Measurements from ENCODE around the gene PRPF19. TPM values are rescaled to one million over a fixed set of nuclear protein-coding genes. Genes with fewer than 3 reads are reported as not detected.
A peak's percentile ranks its signal among the peaks of the same experiment; 100 is the strongest.

The PRPF19 gene
- total RNA-seq, 1 experiment from 2014 or later: 97.3 TPM

DNA sequence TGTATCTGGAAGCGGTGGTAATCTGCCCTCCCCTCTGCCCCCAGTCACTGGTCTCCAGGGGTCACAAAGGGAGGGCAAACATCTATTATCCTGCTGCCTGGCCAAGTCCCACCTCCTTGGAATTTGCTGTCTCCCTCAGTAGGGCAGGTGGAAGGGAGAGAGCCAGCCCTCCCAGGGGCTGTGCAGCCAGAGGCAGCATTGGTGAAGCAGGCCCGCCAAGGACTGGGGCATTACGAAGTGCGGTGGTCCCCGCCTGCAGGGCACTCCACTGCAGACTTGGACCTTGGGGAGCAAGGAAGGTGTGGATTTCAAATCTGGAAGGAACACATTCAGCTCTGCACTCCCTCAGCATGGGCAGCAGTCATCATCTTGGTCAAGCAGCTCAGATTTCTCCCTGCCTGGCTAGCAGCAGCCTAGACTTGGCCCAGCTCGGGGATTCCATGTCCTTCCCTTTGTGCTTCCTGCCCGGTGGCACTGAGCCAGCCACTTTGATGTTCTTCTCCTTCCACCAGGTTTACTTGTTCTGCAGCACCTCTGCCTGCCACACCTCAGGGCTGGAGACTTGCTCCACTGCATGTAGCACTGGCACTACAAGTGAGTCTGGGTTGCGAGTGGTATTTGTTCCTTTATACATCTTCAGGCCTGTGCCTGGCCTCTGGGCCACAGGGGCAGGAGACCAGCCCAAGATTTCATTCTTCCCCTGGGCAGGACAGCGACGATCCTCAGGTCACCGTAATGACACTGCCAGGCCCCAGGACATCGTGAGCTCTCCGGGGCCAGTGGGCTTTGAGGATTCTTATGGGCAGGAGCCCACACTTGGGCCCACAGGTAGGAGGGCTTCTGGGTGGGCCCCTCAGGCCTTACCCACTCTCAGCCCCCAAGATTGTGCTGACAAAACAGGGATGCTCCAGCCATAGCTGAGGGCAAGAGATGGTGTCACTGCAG is 31.7 kb downstream of the PRPF19 start:
- no peak for DNase-seq (ENCODE audit: low read depth)

GRCh38 chr11:60873533-60873932 is 32.9 kb downstream of the PRPF19 start:
- no peak for DNase-seq (ENCODE audit: low read depth)

GRCh38 chr11:60872961-60873524 is 33.3 kb downstream of the PRPF19 start:
- peak; percentile 25 for DNase-seq (ENCODE audit: low read depth)

GRCh38 chr11:60872124-60872960 is 34.0 kb downstream of the PRPF19 start:
- DNase-seq (ENCODE audit: low read depth): peak; percentile 85

GRCh38 chr11:60871378-60872061 is 34.9 kb downstream of the PRPF19 start:
- DNase-seq (ENCODE audit: low read depth): peak; percentile 28

GRCh38 chr11:60870733-60871377 is 35.5 kb downstream of the PRPF19 start:
- no peak for DNase-seq (ENCODE audit: low read depth)

DNA sequence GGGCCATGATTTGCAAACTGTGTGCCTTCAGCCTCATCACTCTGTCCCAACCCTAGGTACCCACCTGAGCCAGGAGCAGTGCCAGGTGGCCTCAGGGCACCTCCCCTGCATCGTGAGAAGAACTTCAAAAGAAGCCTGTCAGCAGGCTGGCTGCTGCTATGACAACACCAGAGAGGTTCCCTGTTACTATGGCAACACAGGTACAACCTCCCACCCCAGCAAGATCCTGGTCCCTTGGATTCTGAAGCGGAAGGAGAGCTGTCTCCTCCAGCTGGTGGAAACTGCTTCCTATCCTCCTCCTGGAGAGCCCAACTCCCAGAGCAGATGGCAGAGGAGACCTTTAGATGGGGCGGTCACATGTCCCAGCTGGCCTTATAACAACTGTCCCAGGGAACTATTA is 36.1 kb downstream of the PRPF19 start:
- DNase-seq (ENCODE audit: low read depth): no peak

GRCh38 chr11:60869451-60869825 is 36.9 kb downstream of the PRPF19 start:
- DNase-seq (ENCODE audit: low read depth): no peak

DNA sequence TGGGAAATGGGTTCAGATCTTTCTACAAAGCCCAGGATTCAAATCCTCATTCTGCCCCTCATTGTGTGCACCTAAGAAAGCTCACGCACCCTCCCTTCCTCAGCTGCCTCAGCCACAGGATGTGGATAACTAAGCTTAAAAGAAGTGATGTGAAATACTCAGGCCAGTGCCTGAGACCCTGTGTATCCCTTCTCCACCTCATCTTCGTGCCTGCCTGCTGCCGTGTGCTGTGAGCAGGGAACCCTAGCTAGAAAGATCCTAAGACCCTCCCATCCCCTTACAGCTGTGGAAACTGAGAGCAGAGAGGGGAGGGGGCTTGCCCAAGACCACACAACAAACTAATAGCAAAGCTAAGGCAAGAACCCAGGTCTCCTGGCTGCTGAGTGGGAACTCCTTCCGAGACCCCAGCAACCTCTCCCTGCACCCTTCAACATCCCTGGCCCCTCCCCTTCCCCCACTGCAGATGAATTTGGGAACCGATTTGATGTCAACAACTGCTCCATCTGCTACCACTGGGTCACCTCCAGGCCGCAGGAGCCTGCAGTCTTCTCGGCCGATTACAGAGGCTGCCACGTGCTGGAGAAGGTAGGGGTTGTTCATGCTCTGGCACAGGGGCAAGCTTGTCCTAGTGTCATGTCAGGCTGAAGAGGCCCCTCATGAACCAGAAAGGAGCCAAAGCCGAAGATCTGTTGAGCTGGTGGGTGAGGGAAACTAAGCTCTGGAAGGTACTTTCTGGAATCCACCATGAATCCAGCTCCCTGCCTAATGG is 37.5 kb downstream of the PRPF19 start:
- no peak for DNase-seq (ENCODE audit: low read depth)

- no peak for DNase-seq (ENCODE audit: low read depth)
Measured at GRCh38 chr11:60867871-60868681, 38.3 kb downstream of the PRPF19 start.

DNA sequence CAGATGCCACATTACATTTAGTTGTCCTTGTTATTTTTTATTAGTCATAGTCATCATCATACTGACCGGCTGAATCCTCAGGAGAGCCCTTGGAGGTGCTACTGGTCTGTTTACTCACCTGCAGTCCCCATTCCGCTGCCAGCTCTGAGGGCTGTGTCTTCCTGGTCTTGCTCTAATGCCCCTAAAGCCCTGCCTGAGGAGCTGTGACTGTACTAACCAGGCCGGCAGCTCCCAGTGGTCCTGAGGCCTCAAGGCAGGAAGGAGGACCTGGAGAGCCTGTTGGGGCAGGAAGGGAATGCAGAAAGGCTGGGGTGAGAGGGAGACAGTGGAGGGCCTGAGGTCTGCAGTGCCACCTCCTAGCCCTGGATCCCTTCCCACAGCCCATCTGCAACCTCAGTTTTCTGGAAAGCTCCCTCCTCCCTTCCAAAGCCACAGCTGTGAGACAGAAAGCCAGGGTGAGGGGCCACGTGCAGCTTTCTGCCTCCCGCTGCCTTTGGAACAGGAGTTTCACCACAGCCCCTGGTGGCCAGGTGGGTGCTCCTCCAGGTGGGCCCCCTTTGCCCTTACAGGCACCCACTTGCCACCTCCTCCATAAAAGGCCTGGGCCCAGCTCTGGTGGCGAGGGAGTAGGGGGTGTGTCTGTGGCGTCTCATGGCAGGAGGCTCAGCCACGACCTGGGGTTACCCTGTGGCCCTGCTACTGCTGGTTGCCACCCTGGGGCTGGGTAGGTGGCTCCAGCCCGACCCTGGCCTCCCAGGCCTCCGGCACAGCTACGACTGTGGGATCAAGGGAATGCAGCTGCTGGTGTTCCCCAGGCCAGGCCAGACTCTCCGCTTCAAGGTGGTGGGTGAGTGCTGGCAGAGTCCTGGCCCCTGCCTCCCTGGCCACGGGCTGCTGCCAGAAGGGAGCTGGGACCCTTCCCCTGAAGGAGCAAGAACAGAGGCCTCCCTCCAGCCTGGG is 39.2 kb downstream of the PRPF19 start, which contains the start of gene ZP1:
Gene ZP1, plus strand, starts transcription at position 632 of the 960 bp plus-strand sequence. Its CDS starts 20 bp downstream, at position 652.
- no peak for DNase-seq (ENCODE audit: low read depth)

DNA sequence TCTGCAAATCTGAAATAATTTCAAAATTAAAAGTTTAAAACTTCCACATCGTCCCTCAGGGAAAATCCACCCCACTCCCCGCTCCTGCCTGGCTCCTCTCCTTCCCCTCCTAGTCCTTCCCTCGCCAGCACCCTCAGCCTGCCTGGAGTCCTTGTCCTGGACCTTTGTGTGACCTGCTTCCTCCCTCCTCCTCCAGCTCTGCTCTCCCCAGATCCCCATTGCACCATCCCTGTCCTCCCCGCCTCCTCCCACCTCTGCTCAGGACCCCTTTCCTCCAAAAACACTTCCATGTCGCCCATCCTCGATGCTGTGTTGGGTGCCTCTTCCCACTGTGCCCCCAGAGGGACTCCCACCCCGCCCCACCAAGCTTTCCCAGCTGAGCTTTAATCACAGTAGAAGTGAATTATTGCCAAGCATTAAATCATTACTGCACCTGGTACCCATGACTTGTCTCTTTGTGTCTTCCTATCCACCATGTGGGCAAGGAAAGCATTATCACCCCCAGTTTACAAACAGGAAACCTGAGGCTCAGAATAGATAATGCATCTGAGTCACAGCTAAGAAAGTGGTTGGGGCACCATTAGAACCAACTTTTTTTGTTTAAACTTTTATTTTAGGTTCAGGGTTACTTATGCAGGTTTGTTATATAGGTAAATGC is 41.4 kb downstream of the PRPF19 start:
- DNase-seq (ENCODE audit: low read depth): no peak

GRCh38 chr11:60863550-60864521 is 42.5 kb downstream of the PRPF19 start:
- DNase-seq (ENCODE audit: low read depth): no peak

DNA sequence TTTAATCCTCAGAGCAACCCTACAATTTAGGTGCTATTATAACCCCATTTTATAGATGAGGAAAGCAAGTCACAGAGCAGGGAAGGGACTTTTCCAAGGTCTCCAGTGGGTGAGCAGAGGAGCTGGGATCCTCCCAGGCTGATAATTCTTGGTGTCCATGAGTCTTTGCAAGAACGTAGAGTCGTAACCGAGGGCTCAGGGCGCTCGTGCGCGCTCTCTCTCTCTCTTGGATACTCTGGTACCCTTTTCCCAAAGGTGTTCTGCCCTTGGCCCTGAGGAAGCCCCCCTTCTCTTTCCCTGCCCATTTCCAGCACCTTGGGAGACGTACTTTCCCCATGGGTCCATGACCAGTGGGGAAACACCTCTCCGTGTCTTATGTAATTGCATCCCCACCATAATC is 44.2 kb downstream of the PRPF19 start:
- DNase-seq (ENCODE audit: low read depth): no peak

DNA sequence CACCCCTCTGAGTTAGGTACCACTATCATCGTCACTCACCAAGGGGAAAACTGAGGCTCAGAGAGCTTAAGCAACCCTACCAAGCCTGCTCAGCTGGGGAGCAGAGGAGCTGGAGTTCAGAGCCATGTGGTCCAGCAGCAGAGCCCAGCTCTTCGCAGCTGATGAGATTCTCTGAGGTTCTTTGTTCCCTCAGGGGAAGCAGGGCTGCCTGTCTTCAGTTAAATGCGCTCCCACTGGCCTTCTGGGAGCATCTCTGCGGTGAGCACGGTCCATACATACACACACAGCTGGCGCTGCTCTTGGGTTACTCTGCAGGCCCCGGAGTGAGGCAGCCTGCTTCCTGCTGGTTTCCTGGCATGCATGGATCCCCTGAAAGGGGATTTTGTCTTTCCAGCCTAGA is 45.4 kb downstream of the PRPF19 start:
- DNase-seq (ENCODE audit: low read depth): peak; percentile 43

DNA sequence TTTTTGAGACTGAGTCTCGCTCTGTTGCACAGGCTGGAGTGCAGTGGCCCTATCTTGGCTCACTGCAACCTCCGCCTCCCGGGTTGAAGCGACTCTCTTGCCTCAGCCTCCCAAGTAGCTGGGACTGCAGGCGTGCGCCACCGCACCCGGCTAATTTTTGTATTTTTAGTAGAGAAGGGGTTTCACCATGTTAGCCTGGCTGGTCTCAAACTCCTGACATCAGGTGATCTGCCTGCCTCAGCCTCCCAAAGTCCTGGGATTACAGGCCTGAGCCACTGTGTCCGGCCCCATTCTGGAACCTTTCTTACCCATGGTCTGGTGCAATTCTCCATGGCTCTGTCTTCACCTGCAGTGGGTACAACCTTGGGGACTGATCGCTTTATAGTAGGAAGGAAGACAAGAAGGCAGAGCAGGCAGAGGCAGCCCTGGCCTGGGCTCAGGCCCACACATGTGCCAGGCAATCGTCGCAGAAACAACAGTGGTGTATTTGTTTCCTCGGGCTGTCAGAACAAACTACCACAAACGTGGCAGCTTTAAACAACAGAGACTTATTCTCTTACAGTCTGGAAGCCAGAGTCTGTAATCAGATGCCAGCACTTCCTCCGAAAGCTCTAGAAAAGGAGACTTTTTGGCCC is 46.7 kb downstream of the PRPF19 start:
- DNase-seq (ENCODE audit: low read depth): no peak
